HG02852 (cell line): ENCODE data around the gene MITF.

Experiments used
- ATAC-seq: cut with Tn5 transposase; IDR thresholded peaks from one replicate; pipeline ENCODE4 v1.9.1; 2021; ENCODE audit warnings: mild to moderate bottlenecking, moderate library complexity; ENCODE audit not compliant: unreplicated experiment

Gene MITF

GRCh38 chr3:69827127-69827526, 87.9 kb downstream of the MITF start:
- no peak for ATAC-seq

DNA sequence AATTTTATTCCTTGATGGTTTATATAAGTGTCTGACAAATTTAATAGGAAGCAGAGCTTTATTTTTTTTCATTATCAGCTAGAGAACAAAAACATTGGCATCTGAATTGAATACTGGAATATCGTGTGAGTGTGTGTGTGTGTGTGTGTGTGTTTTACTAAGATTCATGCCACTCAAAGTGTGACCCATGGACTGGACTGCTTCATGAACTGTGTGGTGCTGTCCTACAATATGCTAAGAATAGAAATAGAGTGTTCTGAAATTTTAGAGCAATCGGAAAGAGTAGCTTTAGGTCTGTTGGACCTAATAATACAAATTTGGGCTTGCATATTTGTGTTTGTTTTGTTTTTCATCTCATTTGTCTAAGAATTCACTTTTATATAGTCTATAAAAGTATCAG, 89.6 kb downstream of the MITF start:
- no peak for ATAC-seq

- no peak for ATAC-seq
Observed at GRCh38 chr3:69830147-69830546, 90.9 kb downstream of the MITF start.

DNA sequence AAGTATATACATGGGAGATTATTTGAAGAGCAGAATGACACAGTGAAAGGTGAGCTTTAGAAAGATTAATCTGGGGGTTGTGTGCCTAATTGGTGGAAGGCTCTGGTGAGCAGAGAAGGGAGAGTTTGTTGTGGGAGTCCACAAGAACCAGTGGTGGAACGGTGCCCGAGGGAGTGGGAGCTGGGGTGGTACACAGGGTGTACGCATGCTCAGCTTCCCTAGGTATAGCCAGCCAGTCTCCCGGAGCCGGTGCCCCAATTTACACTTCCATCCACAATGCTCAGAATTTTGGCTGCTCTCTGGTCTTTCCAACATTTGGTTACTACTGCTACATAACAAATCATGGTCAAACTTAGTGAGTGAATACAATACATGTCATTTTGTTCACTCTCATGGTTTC, 92.5 kb downstream of the MITF start:
- no peak for ATAC-seq

DNA sequence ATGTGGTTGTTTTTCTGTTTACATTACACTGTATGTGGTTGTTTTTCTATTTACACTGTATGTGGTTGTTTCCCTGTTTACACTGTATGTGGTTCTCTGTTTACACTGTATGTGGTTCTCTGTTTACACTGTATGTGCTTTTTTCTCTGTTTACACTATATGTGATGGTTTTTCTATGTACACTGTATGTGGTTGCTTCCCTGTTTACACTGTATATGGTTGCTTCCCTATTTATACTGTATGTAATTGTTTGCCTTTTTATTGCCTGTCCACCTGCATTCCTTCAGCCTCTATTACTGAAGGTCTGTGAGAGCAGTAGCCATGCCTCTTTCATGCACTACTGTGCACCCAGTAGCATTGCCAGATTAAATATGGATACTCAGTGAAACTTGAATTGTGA, 94.3 kb downstream of the MITF start:
- ATAC-seq, result no peak

DNA sequence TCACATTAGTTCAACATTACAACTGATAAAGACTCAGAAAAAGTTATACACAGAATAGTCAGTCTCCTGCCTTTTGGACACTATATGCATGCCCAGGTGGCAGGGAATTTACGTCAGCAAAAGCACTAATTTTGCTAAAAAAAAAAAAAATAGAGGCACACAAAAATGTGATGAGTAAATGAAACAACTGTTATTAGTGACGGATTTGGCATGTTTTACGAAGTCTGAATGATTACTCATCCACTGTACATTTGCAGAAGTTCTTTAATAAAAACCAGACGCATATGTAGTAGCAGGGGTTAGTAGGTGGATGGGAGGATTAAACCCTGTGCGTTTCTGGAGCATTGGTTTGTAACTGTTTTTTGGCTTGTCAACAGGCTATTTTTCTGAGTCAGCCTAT, 99.0 kb downstream of the MITF start:
- no peak for ATAC-seq

- no peak for ATAC-seq
Observed at GRCh38 chr3:69838696-69839515, 99.6 kb downstream of the MITF start.

- no peak for ATAC-seq
Observed at GRCh38 chr3:69842351-69842750, 103.1 kb downstream of the MITF start.

DNA sequence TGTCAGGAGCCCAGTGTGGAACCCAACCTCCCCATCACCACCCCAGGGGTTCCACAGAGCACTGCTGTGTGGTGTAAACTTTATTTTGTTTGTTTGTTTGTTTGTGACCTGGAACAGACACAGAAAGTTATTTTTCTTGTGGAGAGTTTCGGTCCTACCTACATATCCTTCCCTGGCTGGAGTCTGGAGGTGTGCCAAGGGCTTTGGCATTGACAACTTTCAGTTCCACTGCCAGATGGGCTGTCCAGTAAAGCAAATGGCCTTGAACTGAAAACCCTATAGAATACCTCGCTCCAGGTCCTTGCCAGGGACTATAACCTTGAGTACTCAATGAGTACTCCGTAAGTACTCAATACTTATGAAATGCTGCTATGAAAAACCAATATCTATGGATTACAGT, 103.5 kb downstream of the MITF start:
- no peak for ATAC-seq

DNA sequence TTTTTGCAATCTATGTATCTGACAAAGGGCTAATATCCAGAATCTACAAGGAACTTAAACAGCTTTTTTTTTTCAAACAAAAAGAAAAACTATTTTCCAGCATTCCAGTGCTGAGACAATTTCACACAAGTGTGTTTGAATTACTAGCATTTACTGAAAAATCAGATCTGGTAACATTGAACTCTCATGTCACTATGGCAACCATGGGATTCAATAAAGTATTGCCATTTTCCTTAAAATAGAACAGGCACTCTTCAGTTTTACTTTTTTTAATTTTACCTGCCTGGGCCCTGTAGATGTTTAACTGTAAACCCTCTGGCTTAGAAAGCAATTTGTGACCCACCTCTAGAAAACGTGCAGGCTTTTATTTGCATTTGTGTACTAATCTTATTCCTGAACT, 105.4 kb downstream of the MITF start:
- ATAC-seq, result no peak

DNA sequence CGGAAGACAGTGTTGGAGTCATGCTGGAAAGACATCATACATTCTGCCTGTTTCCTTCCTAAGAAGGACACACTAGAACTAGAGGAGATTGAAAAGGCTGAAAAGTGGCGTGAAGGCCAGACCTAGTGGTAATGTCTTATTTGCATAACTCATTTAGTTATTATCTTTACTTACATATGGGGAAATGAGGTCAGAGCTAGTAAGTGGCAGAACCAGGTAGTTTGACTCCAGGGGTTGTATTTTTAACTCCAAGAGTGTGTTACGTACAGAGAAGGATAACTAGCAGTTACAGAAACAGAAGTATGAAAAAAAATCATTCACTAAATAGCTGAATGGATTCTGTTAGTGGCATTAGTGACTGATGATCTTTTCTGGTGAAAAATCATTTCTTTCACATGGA, 108.0 kb downstream of the MITF start:
- ATAC-seq, result no peak

DNA sequence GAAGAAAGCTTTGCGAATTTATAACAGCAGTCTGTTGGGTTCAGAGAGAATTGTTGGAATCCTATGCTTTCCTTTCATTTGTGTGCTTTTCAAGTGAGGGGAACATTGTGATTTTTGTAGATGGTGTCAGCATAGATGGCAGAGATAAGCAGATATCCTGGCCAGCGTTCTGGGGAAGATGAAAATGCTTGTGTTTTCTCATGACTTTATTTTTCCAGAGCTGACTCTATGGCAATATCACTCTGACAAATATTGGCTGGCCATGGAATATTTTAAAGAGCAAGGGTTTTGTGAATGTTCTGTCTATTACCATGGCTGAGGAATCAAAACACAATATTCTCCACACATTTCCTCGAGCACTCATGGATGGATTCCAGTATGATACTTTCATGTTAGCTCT, 108.8 kb downstream of the MITF start:
- ATAC-seq, result no peak

DNA sequence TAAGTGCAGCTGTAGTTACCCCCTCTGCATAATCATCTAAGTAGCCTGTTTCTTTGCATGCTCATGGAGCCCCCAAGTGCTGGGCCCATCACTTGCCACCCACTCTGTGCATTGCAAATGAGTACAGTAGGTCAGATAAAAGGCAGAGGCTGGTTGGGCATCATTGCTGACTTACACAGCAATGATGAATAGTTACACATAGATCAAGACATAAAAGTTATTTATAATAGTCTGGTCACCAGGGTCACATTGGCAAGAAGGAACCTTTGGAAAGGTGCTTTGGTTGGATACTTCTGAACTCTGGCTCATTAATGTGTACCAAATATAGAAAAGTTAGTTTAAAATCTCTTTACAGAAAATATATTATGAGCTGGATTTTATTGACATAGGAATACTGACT, 111.6 kb downstream of the MITF start:
- ATAC-seq, result no peak

- ATAC-seq, result no peak
Observed at GRCh38 chr3:69853027-69853426, 113.8 kb downstream of the MITF start.

GRCh38 chr3:69855436-69856162, 116.3 kb downstream of the MITF start:
- no peak for ATAC-seq

GRCh38 chr3:69856965-69857705, 117.9 kb downstream of the MITF start:
- no peak for ATAC-seq

DNA sequence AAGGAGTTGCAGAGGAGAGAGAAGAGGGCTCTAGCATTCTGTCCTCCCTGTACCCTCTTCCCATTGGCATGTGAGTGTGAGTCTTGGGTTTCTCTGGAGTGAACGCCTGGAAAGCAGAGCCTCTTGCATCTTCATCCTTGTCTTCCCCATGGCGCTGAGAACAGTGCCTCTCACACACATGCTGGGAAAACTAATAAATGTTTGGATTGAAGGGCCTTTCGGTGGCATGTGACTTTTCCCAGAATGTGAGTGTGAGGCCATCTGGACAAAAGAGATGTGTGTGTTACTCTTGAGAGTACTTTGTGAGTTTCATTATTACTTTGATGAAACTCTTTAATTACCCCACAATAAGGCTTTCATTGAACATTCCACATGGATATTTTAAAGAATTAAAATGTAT, 122.3 kb downstream of the MITF start:
- ATAC-seq, result no peak

- ATAC-seq, result no peak
Observed at GRCh38 chr3:69864141-69864540, 124.9 kb downstream of the MITF start.

DNA sequence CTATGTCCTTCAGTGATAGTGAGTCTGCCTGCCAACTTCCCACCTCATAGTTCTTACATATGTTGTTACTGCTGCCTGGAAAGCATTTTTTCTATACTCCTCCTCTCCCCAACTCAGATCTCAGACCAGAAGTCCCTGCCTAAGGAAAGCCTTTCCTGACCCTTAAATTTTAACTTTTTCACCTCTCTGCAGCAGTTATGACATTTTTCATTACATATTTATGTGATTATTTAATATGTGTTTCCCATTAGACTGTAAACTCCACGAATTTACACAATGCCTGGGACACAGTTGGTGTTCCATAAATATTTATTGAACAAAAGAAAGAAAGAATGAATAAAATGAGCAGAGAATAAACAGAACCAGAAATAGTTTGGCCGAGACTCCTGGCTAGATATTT, 125.5 kb downstream of the MITF start:
- no peak for ATAC-seq

- ATAC-seq, result no peak
Observed at GRCh38 chr3:69865925-69866679, 126.8 kb downstream of the MITF start.
